Mesenchymal stem cell (in vitro differentiated cells and primary cell): ENCODE measurements around the gene TENM4.
A peak's percentile ranks its signal among the peaks of the same experiment; 100 is the strongest.

Experiments used
- DNase-seq: peaks from one replicate; pipeline ENCODE4 v3.0.0-alpha.2; 2013
- H2AFZ ChIP-seq: one replicate; pipeline ENCODE4 v1.6.1; 2013; ENCODE audit warnings: low read depth, mild to moderate bottlenecking, control low read depth, inconsistent platforms, low read length, moderate library complexity
- H2AK5ac ChIP-seq: 2 replicates; pipeline ENCODE4 v1.6.1; 2013; ENCODE audit warnings: low read length, moderate library complexity, mild to moderate bottlenecking, inconsistent platforms; ENCODE audit not compliant: severe bottlenecking
- H2BK120ac ChIP-seq: one replicate; pipeline ENCODE4 v1.6.1; 2013; ENCODE audit warnings: low read depth, mild to moderate bottlenecking, inconsistent platforms, low read length, moderate library complexity
- H2BK12ac ChIP-seq, 2 experiments: one replicate each; pipeline ENCODE4 v1.6.1; 2013; ENCODE audit warnings: inconsistent platforms in 2 of 2, low read length in 2 of 2, mild to moderate bottlenecking in 2 of 2, moderate library complexity in 2 of 2, control low read depth in 1 of 2
- H2BK15ac ChIP-seq: one replicate; pipeline ENCODE4 v1.6.1; 2013; ENCODE audit warnings: mild to moderate bottlenecking, low read depth, inconsistent platforms; ENCODE audit not compliant: poor library complexity, severe bottlenecking
- H2BK5ac ChIP-seq: 2 replicates; pipeline ENCODE4 v1.6.1; 2013; ENCODE audit warnings: low read depth, mild to moderate bottlenecking, low read length, control low read depth, inconsistent platforms; ENCODE audit not compliant: poor library complexity, severe bottlenecking
- H3K14ac ChIP-seq, 2 experiments: one replicate each; pipeline ENCODE4 v1.6.1; 2013; ENCODE audit warnings: inconsistent platforms in 2 of 2, low read length in 2 of 2, control low read depth in 1 of 2, mild to moderate bottlenecking in 1 of 2, moderate library complexity in 1 of 2
- H3K18ac ChIP-seq, 2 experiments: one replicate each; pipeline ENCODE4 v1.6.1; 2013; ENCODE audit warnings: inconsistent platforms in 2 of 2, low read length in 2 of 2, control low read depth in 1 of 2, low read depth in 1 of 2, mild to moderate bottlenecking in 1 of 2
- H3K23ac ChIP-seq, 2 experiments: one replicate each; pipeline ENCODE4 v1.6.1; 2013; ENCODE audit warnings: inconsistent platforms in 2 of 2, low read length in 2 of 2, mild to moderate bottlenecking in 2 of 2, moderate library complexity in 2 of 2, control low read depth in 1 of 2
- H3K27ac ChIP-seq: 2 replicates; pipeline ENCODE4 v1.5.1; 2013; ENCODE audit warnings: mild to moderate bottlenecking, moderate library complexity, low read length, control low read depth, inconsistent platforms; ENCODE audit not compliant: poor library complexity, severe bottlenecking
- H3K27me3 ChIP-seq, 2 experiments: 2 replicates each; pipeline versions ENCODE4 v1.6.1 to v1.7.0; 2013; ENCODE audit warnings: low read length in 2 of 2, mild to moderate bottlenecking in 2 of 2, moderate library complexity in 2 of 2, control low read depth in 1 of 2, inconsistent platforms in 1 of 2; ENCODE audit not compliant: control insufficient read depth in 1 of 2, insufficient read depth in 1 of 2
- H3K36me3 ChIP-seq, 2 experiments: 2 replicates each; pipeline versions ENCODE4 v1.6.1 to v1.7.0; 2013; ENCODE audit warnings: low read length in 2 of 2, control low read depth in 1 of 2, inconsistent platforms in 1 of 2, low read depth in 1 of 2, mild to moderate bottlenecking in 1 of 2; ENCODE audit not compliant: insufficient read depth in 2 of 2, control insufficient read depth in 1 of 2
- H3K4ac ChIP-seq, 2 experiments: one replicate each; pipeline ENCODE4 v1.6.1; 2013; ENCODE audit warnings: inconsistent platforms in 2 of 2, low read length in 2 of 2, mild to moderate bottlenecking in 2 of 2, moderate library complexity in 2 of 2, control low read depth in 1 of 2, low read depth in 1 of 2
- H3K4me1 ChIP-seq: 2 replicates; pipeline ENCODE4 v1.6.1; 2013; ENCODE audit warnings: low read depth, low read length, control low read depth; ENCODE audit not compliant: control insufficient read depth, insufficient read depth
- H3K4me2 ChIP-seq: 2 replicates; pipeline ENCODE4 v1.6.1; 2013; ENCODE audit warnings: low read length, mild to moderate bottlenecking, inconsistent platforms; ENCODE audit not compliant: poor library complexity, severe bottlenecking
- H3K4me3 ChIP-seq, 2 experiments: 2 replicates each; pipeline versions ENCODE4 v1.5.1 to v1.7.0; 2013; ENCODE audit warnings: low read length in 2 of 2, mild to moderate bottlenecking in 2 of 2, control low read depth in 1 of 2, low read depth in 1 of 2; ENCODE audit not compliant: insufficient read depth in 1 of 2
- H3K79me1 ChIP-seq: replicated peaks from 2 replicates; pipeline ENCODE4 v1.6.1; 2013; ENCODE audit warnings: mild to moderate bottlenecking, control low read depth, low read length, inconsistent platforms; ENCODE audit not compliant: poor library complexity, severe bottlenecking
- H3K9ac ChIP-seq: 2 replicates; pipeline ENCODE4 v1.7.0; 2013; ENCODE audit warnings: mild to moderate bottlenecking, low read length, moderate library complexity
- H3K9me3 ChIP-seq: 2 replicates; pipeline ENCODE4 v1.7.0; 2013; ENCODE audit warnings: mild to moderate bottlenecking, low read length; ENCODE audit not compliant: control insufficient read depth
- H4K8ac ChIP-seq: one replicate; pipeline ENCODE4 v1.6.1; 2013; ENCODE audit warnings: inconsistent platforms, mild to moderate bottlenecking, low read length, moderate library complexity
- H4K91ac ChIP-seq: one replicate; pipeline ENCODE4 v1.6.1; 2013; ENCODE audit warnings: mild to moderate bottlenecking, low read length, inconsistent platforms
- WGBS: methylation state at CpG from one replicate; pipeline ENCODE4 v1.1.7; 2013; ENCODE audit warnings: mixed read lengths; 5-methylcytosine and 5-hydroxymethylcytosine counted together

The TENM4 gene

DNA sequence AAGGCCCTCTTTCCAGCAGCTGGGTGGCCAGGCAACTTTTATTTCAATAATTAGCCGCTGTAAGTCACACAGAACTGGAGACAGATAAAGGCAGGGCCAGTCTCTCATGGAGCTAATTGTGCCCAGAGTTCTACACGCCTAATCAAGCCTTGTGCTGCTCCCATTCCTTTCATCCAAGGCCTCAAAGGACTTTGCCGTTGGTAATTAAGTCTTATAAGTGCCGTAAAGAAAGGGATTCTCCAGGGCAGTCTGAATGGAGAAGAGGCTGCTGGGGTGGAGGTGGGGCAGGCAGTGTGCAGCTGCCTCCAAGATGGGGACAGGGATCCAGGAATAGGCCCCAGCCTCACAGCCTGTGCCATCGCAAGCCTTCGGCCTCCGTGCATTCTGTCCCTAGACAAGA lies 357.9 kb downstream of the TENM4 start:
- H3K18ac ChIP-seq = no peak overlapping the region
- H2BK12ac ChIP-seq = no peak overlapping the region
- no peak overlapping the region for H2AFZ ChIP-seq
- no peaks in the 10 kb centered on the region for H3K9me3 ChIP-seq
- H3K27ac ChIP-seq = no peak overlapping the region
- H3K4me1 ChIP-seq = peaks cover 29% of the 10 kb centered on the region
- no peak overlapping the region for H3K23ac ChIP-seq
- no peak overlapping the region for H3K4ac ChIP-seq
- H3K4me2 ChIP-seq = no peak overlapping the region
- H3K9ac ChIP-seq = no peak overlapping the region
- DNase-seq = no peak
- no peaks in the 10 kb centered on the region for H3K27me3 ChIP-seq
- no peak overlapping the region for H2BK15ac ChIP-seq
- H4K91ac ChIP-seq = no peak overlapping the region
- no peaks in the 10 kb centered on the region for H3K36me3 ChIP-seq
- H4K8ac ChIP-seq = no peak overlapping the region
- no peak overlapping the region for H3K4me3 ChIP-seq
- H2BK120ac ChIP-seq = no peak overlapping the region
- no peak overlapping the region for H3K14ac ChIP-seq
- H3K79me1 ChIP-seq = no peaks in the 10 kb centered on the region
- H2BK5ac ChIP-seq = no peak overlapping the region
- peak overlapping the region; percentile 31 for H2AK5ac ChIP-seq
- 78% methylated on average over 6 of the region's 7 CpGs for WGBS

DNA sequence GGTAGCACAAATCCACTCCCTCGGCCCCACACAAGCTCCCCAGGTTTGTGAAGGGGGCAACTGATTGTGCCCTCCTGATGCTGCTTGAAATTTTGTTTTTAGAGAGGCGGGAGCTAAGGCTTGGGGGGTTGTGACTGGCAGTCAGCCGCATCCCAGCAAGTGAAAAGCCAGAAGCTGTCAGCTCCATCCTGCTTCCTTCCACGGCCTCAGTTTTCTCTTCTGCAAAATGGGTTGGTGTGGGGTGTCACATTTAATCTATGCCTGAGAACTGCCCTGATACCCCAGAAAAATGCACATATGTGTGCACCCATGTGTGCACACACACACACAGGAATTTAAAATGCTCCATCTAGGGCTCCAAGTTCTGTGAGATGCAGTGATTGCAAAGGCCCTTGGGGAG lies 358.6 kb downstream of the TENM4 start:
- H3K4ac ChIP-seq = no peak overlapping the region
- peaks cover 26% of the 10 kb centered on the region for H3K4me1 ChIP-seq
- no peaks in the 10 kb centered on the region for H3K36me3 ChIP-seq
- no peak overlapping the region for H2BK15ac ChIP-seq
- H4K91ac ChIP-seq = no peak overlapping the region
- no peak overlapping the region for H2BK120ac ChIP-seq
- no peak overlapping the region for H3K18ac ChIP-seq
- no peaks in the 10 kb centered on the region for H3K9me3 ChIP-seq
- no peaks in the 10 kb centered on the region for H3K79me1 ChIP-seq
- H2BK5ac ChIP-seq = no peak overlapping the region
- H3K27me3 ChIP-seq = no peaks in the 10 kb centered on the region
- peak overlapping the region; percentile 24 for H2AK5ac ChIP-seq
- H2AFZ ChIP-seq = no peak overlapping the region
- 100% methylated on average over 2 of the region's 4 CpGs for WGBS
- H3K23ac ChIP-seq = no peak overlapping the region
- H3K27ac ChIP-seq = no peak overlapping the region
- no peak overlapping the region for H2BK12ac ChIP-seq
- H3K4me3 ChIP-seq = no peak overlapping the region
- H3K4me2 ChIP-seq = no peak overlapping the region
- no peak overlapping the region for H3K9ac ChIP-seq
- no peak overlapping the region for H3K14ac ChIP-seq
- DNase-seq = no peak
- H4K8ac ChIP-seq = no peak overlapping the region

DNA sequence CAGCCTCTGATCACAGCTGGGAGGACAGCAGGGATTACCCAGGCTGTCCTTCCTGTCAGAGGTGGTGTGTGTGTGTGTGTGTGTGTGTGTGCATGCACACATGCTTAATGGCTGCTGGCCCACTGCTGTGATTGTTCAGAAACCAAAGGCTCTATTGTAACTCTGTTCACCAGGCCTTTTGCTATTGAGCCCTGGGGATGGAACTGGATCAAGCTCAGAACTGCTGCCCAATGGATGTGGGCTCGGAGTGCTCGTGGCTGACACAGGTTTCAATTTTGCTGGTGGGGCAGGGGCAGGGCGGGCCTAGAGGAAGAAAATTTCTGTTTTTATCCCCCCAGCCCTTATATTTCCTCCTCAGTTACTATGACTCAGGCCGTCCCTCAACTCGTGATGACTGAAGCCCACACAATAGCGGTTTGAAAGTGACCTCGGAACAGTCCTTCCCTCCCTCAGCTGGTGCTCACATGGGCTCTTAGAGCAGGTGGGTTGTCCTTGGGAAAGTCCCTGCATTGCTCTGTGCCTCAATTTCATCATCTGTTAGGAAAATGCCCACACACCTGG lies 359.3 kb downstream of the TENM4 start:
- H3K14ac ChIP-seq = peak overlapping the region in 1 of 2 experiments; percentile 61
- no peak overlapping the region for H3K4me3 ChIP-seq
- peak overlapping the region; percentile 56 for H2BK15ac ChIP-seq
- no peaks in the 10 kb centered on the region for H3K36me3 ChIP-seq
- no peak overlapping the region for H2BK5ac ChIP-seq
- H2BK120ac ChIP-seq = no peak overlapping the region
- peaks cover 25% of the 10 kb centered on the region for H3K4me1 ChIP-seq
- H4K91ac ChIP-seq = no peak overlapping the region
- no peak overlapping the region for H2AFZ ChIP-seq
- H3K18ac ChIP-seq = peak overlapping the region; percentile 43 to 54
- no peaks in the 10 kb centered on the region for H3K27me3 ChIP-seq
- peak overlapping the region; percentile 51 for H3K27ac ChIP-seq
- no peaks in the 10 kb centered on the region for H3K9me3 ChIP-seq
- H3K4ac ChIP-seq = no peak overlapping the region
- H4K8ac ChIP-seq = peak overlapping the region; percentile 29
- DNase-seq = peak; percentile 34
- H2AK5ac ChIP-seq = peak overlapping the region; percentile 42
- H3K23ac ChIP-seq = no peak overlapping the region
- H2BK12ac ChIP-seq = peak overlapping the region in 1 of 2 experiments; percentile 48
- H3K4me2 ChIP-seq = peak overlapping the region; percentile 20
- H3K9ac ChIP-seq = no peak overlapping the region
- H3K79me1 ChIP-seq = no peaks in the 10 kb centered on the region
- 63% methylated on average over 6 of the region's 7 CpGs for WGBS

DNA sequence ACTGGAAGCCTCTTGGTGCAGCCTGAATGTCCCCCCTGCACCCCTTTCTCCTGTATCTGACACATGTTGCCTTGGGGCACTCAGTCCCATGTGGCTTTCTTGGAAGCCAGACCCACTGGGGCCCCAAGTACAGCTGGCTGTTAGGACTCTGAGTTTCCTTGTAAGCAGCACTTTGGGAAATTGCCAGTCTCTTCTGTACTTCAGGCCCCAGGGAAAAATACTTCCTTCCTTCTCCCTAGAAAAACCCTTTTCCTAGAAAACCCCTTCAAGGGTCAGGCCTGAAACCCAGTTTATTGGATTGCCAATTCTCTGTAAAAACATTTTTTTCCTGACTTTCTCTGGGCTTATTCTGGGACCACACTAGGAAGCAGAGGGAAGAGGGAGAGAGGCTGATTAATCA lies 360.3 kb downstream of the TENM4 start:
- peak overlapping the region in 1 of 2 experiments; percentile 44 for H3K14ac ChIP-seq
- H3K9ac ChIP-seq = no peak overlapping the region
- no peak overlapping the region for H3K4ac ChIP-seq
- no peak for DNase-seq
- no peak overlapping the region for H2AFZ ChIP-seq
- no peak overlapping the region for H3K4me2 ChIP-seq
- H2BK5ac ChIP-seq = no peak overlapping the region
- H4K91ac ChIP-seq = no peak overlapping the region
- H3K36me3 ChIP-seq = no peaks in the 10 kb centered on the region
- H3K9me3 ChIP-seq = no peaks in the 10 kb centered on the region
- no peak overlapping the region for H2BK15ac ChIP-seq
- H2AK5ac ChIP-seq = peak overlapping the region; percentile 99
- H3K4me3 ChIP-seq = no peak overlapping the region
- H3K4me1 ChIP-seq = peaks cover 21% of the 10 kb centered on the region
- no peak overlapping the region for H4K8ac ChIP-seq
- H3K27ac ChIP-seq = no peak overlapping the region
- H2BK12ac ChIP-seq = peak overlapping the region in 1 of 2 experiments; percentile 55
- no peaks in the 10 kb centered on the region for H3K79me1 ChIP-seq
- H3K23ac ChIP-seq = no peak overlapping the region
- no peaks in the 10 kb centered on the region for H3K27me3 ChIP-seq
- H2BK120ac ChIP-seq = no peak overlapping the region
- H3K18ac ChIP-seq = no peak overlapping the region
